Naive B cell (primary cell): ENCODE measurements around the gene SPDYE3. TPM values are rescaled to one million over a fixed set of nuclear protein-coding genes. Genes with fewer than 3 reads are reported as not detected.
"Not testable (repeated sequence)": the region's sequence is repeated elsewhere in the genome, so short reads cannot be mapped to it uniquely, and the experiment has no call there.

Experiments used
- ATAC-seq, 2 donors: fragments of 150-1000 bp; cut with Tn5 transposase; 2 replicates each; pipeline ENCODE4 v1.10.0; 2021; ENCODE audit warnings: low read depth in 2 of 2, mild to moderate bottlenecking in 2 of 2, moderate library complexity in 2 of 2
- DNase-seq: peaks from one replicate; pipeline ENCODE4 v3.0.0; 2022
- H3K27ac Mint-ChIP-seq, 6 donors: one replicate each; pipeline ENCODE4 v1.8.0; 2020 to 2022; ENCODE audit warnings: mild to moderate bottlenecking in 6 of 6, mixed read lengths in 6 of 6, moderate library complexity in 5 of 6, inconsistent platforms in 2 of 6
- H3K27me3 Mint-ChIP-seq, 3 donors: one replicate each; pipeline ENCODE4 v1.8.0; 2021 to 2022; ENCODE audit warnings: mixed read lengths in 3 of 3, mild to moderate bottlenecking in 1 of 3
- H3K36me3 Mint-ChIP-seq, 2 donors: one replicate each; pipeline ENCODE4 v1.8.0; 2020 to 2022; ENCODE audit warnings: mixed read lengths in 2 of 2, inconsistent platforms in 1 of 2, mild to moderate bottlenecking in 1 of 2
- H3K4me1 Mint-ChIP-seq, 3 donors: one replicate each; pipeline ENCODE4 v1.8.0; 2020 to 2022; ENCODE audit warnings: mixed read lengths in 3 of 3, inconsistent platforms in 1 of 3, mild to moderate bottlenecking in 1 of 3, moderate library complexity in 1 of 3
- H3K4me3 Mint-ChIP-seq, 8 donors: one replicate each; pipeline ENCODE4 v1.8.0; 2020 to 2022; ENCODE audit warnings: mild to moderate bottlenecking in 8 of 8, mixed read lengths in 8 of 8, moderate library complexity in 8 of 8, inconsistent platforms in 2 of 8
- H3K9me3 Mint-ChIP-seq, 7 donors: one replicate each; pipeline ENCODE4 v1.8.0; 2020 to 2022; ENCODE audit warnings: mixed read lengths in 7 of 7, mild to moderate bottlenecking in 5 of 7, inconsistent platforms in 2 of 7, moderate library complexity in 1 of 7
- polyA plus RNA-seq, 6 donors: library from polyadenylated mRNA; unstranded; fragments of 300-500 nt; fragmentation: Illumina TruSeq; gene quantifications; one replicate each; pipeline ENCODE4 v1.2.3, GENCODE V29; 2021; ENCODE audit warnings: low read depth in 6 of 6

SPDYE3 gene
- polyA plus RNA-seq, 6 donors from 2014 or later: 5.0 to 10.3 (median 8.5) TPM

GRCh38 chr7:100348805-100349204 is 41.3 kb downstream of the SPDYE3 start:
- Mint-ChIP-seq H3K27ac (peak overlapping the region in 1 of 6 donors; percentile 52), H3K36me3 (peaks cover 5 to 28% of the 10 kb centered on the region in 2 donors), H3K9me3 (no peaks in the 10 kb centered on the region), H3K4me1 (peaks cover 14 to 25% (median 21%) of the 10 kb centered on the region in 3 donors), H3K27me3 (no peaks in the 10 kb centered on the region), H3K4me3 (no peak overlapping the region)
- ATAC-seq (no peak), DNase-seq (no peak)

GRCh38 chr7:100349757-100350156 is 42.3 kb downstream of the SPDYE3 start:
- no peak for DNase-seq
- Mint-ChIP-seq H3K4me1 (peaks cover 9 to 22% (median 12%) of the 10 kb centered on the region in 3 donors), H3K4me3 (peak overlapping the region in 3 of 8 donors; percentile 40 to 45 (median 44)), H3K27me3 (no peaks in the 10 kb centered on the region), H3K9me3 (no peaks in the 10 kb centered on the region), H3K36me3 (peaks cover 5 to 28% of the 10 kb centered on the region in 2 donors), H3K27ac (peak overlapping the region in 3 of 6 donors; percentile 0 to 52 (median 19))
- no peak for ATAC-seq

GRCh38 chr7:100351657-100352058 is 44.2 kb downstream of the SPDYE3 start:
- Mint-ChIP-seq H3K36me3 (peaks cover 0 to 21% of the 10 kb centered on the region in 2 donors), H3K4me1 (peaks cover 6 to 21% (median 13%) of the 10 kb centered on the region in 3 donors), H3K4me3 (peak overlapping the region in 1 of 8 donors; percentile 29), H3K9me3 (no peaks in the 10 kb centered on the region), H3K27ac (peak overlapping the region in 1 of 6 donors; percentile 62), H3K27me3 (no peaks in the 10 kb centered on the region)
- no peak for ATAC-seq
- DNase-seq: no peak

GRCh38 chr7:100352230-100352781 is 44.8 kb downstream of the SPDYE3 start:
- Mint-ChIP-seq H3K4me1 (peaks cover 6 to 23% (median 18%) of the 10 kb centered on the region in 3 donors), H3K36me3 (peaks cover 0 to 21% of the 10 kb centered on the region in 2 donors)
- H3K27me3 Mint-ChIP-seq, H3K9me3 Mint-ChIP-seq, H3K27ac Mint-ChIP-seq, DNase-seq, H3K4me3 Mint-ChIP-seq: not testable (repeated sequence)
- peak; percentile 66 for ATAC-seq

GRCh38 chr7:100352984-100353684 is 45.6 kb downstream of the SPDYE3 start:
- H3K9me3 Mint-ChIP-seq: no peaks in the 10 kb centered on the region
- peaks cover 0 to 21% of the 10 kb centered on the region in 2 donors for H3K36me3 Mint-ChIP-seq
- DNase-seq (no peak), ATAC-seq (no peak)
- H3K4me1 Mint-ChIP-seq: peaks cover 13 to 26% (median 20%) of the 10 kb centered on the region in 3 donors
- H3K27ac Mint-ChIP-seq: peak overlapping the region in 4 of 6 donors; percentile 7 to 68 (median 46)
- no peaks in the 10 kb centered on the region for H3K27me3 Mint-ChIP-seq
- peak overlapping the region in 2 of 8 donors; percentile 22 to 29 for H3K4me3 Mint-ChIP-seq

GRCh38 chr7:100353685-100354330 is 46.3 kb downstream of the SPDYE3 start:
- Mint-ChIP-seq H3K27ac (peak overlapping the region in 4 of 6 donors; percentile 7 to 68 (median 46)), H3K36me3 (peaks cover 0 to 21% of the 10 kb centered on the region in 2 donors), H3K4me3 (peak overlapping the region in 1 of 8 donors; percentile 50), H3K27me3 (no peaks in the 10 kb centered on the region), H3K4me1 (peaks cover 19 to 30% (median 27%) of the 10 kb centered on the region in 3 donors), H3K9me3 (no peaks in the 10 kb centered on the region)
- ATAC-seq: no peak
- DNase-seq: no peak

GRCh38 chr7:100356416-100357068 is 49.0 kb downstream of the SPDYE3 start:
- Mint-ChIP-seq H3K4me3 (peak overlapping the region in 1 of 8 donors; percentile 9), H3K27ac (peak overlapping the region in 4 of 6 donors; percentile 41 to 86 (median 70)), H3K4me1 (peaks cover 21 to 36% (median 28%) of the 10 kb centered on the region in 3 donors), H3K27me3 (no peaks in the 10 kb centered on the region), H3K36me3 (peaks cover 9 to 21% of the 10 kb centered on the region in 2 donors), H3K9me3 (no peaks in the 10 kb centered on the region)
- DNase-seq: no peak
- no peak for ATAC-seq

GRCh38 chr7:100357131-100357561 is 49.6 kb downstream of the SPDYE3 start:
- Mint-ChIP-seq H3K4me1 (peaks cover 19 to 33% (median 26%) of the 10 kb centered on the region in 3 donors), H3K9me3 (no peaks in the 10 kb centered on the region), H3K27me3 (no peaks in the 10 kb centered on the region), H3K36me3 (peaks cover 9 to 19% of the 10 kb centered on the region in 2 donors), H3K27ac (peak overlapping the region in 3 of 6 donors; percentile 33 to 74 (median 60)), H3K4me3 (no peak overlapping the region)
- no peak for ATAC-seq
- no peak for DNase-seq

GRCh38 chr7:100358027-100358856 is 50.7 kb downstream of the SPDYE3 start, which contains the start of gene PILRB:
Gene PILRB (plus strand): TSS chr7:100358117. CDS start chr7:100358303, 186 bp downstream.
- H3K9me3 Mint-ChIP-seq: no peaks in the 10 kb centered on the region
- peaks cover 16 to 20% of the 10 kb centered on the region in 2 donors for H3K36me3 Mint-ChIP-seq
- H3K27me3 Mint-ChIP-seq: no peaks in the 10 kb centered on the region
- H3K4me3 Mint-ChIP-seq: peak within 1 kb of the TSS in 1 of 8 donors; percentile 57
- ATAC-seq (peak; percentile 84 to 88), DNase-seq (peak; percentile 35)
- peaks cover 19 to 32% (median 26%) of the 10 kb centered on the region in 3 donors for H3K4me1 Mint-ChIP-seq
- H3K27ac Mint-ChIP-seq: peak within 1 kb of the TSS; percentile 75 to 94 (median 86)

- DNase-seq: no peak
- Mint-ChIP-seq H3K27ac (peak overlapping the region; percentile 61 to 94 (median 86)), H3K4me1 (peaks cover 19 to 29% (median 26%) of the 10 kb centered on the region in 3 donors), H3K9me3 (no peaks in the 10 kb centered on the region), H3K4me3 (no peak overlapping the region), H3K27me3 (no peaks in the 10 kb centered on the region), H3K36me3 (peaks cover 19 to 20% of the 10 kb centered on the region in 2 donors)
- ATAC-seq: no peak
Measured at GRCh38 chr7:100358857-100359212, 51.3 kb downstream of the SPDYE3 start.

- peak overlapping the region in 4 of 8 donors; percentile 6 to 61 (median 18) for H3K4me3 Mint-ChIP-seq
- DNase-seq (no peak), ATAC-seq (no peak)
- H3K27me3 Mint-ChIP-seq: no peaks in the 10 kb centered on the region
- peak overlapping the region; percentile 9 to 92 (median 76) for H3K27ac Mint-ChIP-seq
- peaks cover 19 to 29% (median 27%) of the 10 kb centered on the region in 3 donors for H3K4me1 Mint-ChIP-seq
- H3K36me3 Mint-ChIP-seq: peaks cover 19 to 20% of the 10 kb centered on the region in 2 donors
- H3K9me3 Mint-ChIP-seq: no peaks in the 10 kb centered on the region
Measured at GRCh38 chr7:100360135-100360854, 52.8 kb downstream of the SPDYE3 start.

GRCh38 chr7:100363098-100363497 is 55.6 kb downstream of the SPDYE3 start:
- peaks cover 19 to 20% of the 10 kb centered on the region in 2 donors for H3K36me3 Mint-ChIP-seq
- DNase-seq: no peak
- no peaks in the 10 kb centered on the region for H3K27me3 Mint-ChIP-seq
- no peak overlapping the region for H3K4me3 Mint-ChIP-seq
- H3K9me3 Mint-ChIP-seq: no peaks in the 10 kb centered on the region
- no peak for ATAC-seq
- H3K27ac Mint-ChIP-seq: peak overlapping the region in 2 of 6 donors; percentile 57 to 61
- peaks cover 40 to 45% (median 42%) of the 10 kb centered on the region in 3 donors for H3K4me1 Mint-ChIP-seq
